ENCODE results near the gene MED13L. TPM values are rescaled to one million over a fixed set of nuclear protein-coding genes. Genes with fewer than 3 reads are reported as not detected.

MED13L gene
- total and polyA plus RNA-seq, 2 of the 8 experiments (the other 6 are each of a cell fraction or from before 2014, with no cell fraction given): 15.9 to 51.7 TPM

GRCh38 chr12:116202433-116202832, 75.1 kb downstream of the MED13L start (continued):
- no peak for TF ChIP-seq TBP (IDR thresholded peaks at IDR 0.05; ENCODE audit: low read depth, low read length)
- no peak for TF ChIP-seq POLR2AphosphoS5 (IDR thresholded peaks at IDR 0.05; ENCODE audit: low read depth, low read length)
- no peak for TF ChIP-seq JUN (IDR thresholded peaks at IDR 0.05; ENCODE audit: low read depth, low read length)
- TF ChIP-seq CTCF (IDR thresholded peaks at IDR 0.05; ENCODE audit: control extremely low read depth in 1 of 3, insufficient read depth in 1 of 3, low read depth in 1 of 3, low read length in 3 of 3): no peak
- TF ChIP-seq SP2 (IDR thresholded peaks at IDR 0.05; ENCODE audit: low read length): no peak
- no peak for TF ChIP-seq MAFK (IDR thresholded peaks at IDR 0.05; ENCODE audit: low read depth, low read length)
- no peak for TF ChIP-seq ATF3 (IDR thresholded peaks at IDR 0.05; ENCODE audit: insufficient read depth, low read depth, low read length)
